ENCODE measurements around the gene CCDC148. TPM values are rescaled to one million over a fixed set of nuclear protein-coding genes. Genes with fewer than 3 reads are reported as not detected.

CCDC148 gene
- total and polyA plus RNA-seq, 2 donors (not counting 3 experiments of a cell fraction or from before 2014, with no cell fraction given): 0.04 to 0.69 TPM

DNA sequence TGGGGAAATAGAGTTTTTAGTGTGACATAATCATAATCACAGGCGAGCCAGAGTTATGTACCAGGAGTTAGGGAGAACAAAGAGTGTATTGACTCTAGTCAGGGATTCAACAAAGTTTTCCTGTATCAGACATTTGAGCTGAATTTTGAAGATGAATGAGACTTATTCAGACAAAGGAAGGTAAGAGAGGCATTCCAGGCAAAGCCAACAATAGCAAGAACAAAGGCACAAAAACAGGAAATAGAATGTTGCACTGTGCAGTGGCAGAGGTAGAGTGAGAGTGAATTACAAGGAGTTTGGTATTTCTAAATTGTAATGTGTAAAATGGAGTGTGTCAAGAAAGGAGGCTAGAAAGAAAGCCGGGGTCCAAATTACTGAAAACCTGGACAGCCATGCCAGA lies 156.2 kb downstream of the CCDC148 start:
- DNase-seq (ENCODE audit: low read depth, low spot score) (no peak), FAIRE-seq (no peak)
- H3K9ac ChIP-seq (replicated peaks; ENCODE audit: extremely low read depth, insufficient read depth, low read length): no peak overlapping the region
- no peak overlapping the region for H3K4me3 ChIP-seq (replicated peaks in 1 of 3; ENCODE audit: insufficient read depth in 1 of 3, low read depth in 1 of 3, low read length in 3 of 3)
- no peak overlapping the region for H3K4me2 ChIP-seq (ENCODE audit: insufficient read depth, low read length)
- intact Hi-C loops (cut with micrococcal nuclease) (no loop called here), dilution Hi-C loops (cut with MboI; ENCODE audit: extremely low pct_ligation_motif_present, low sequenced_read_pairs) (no loop called here)
- H3K9me1 ChIP-seq (replicated peaks; ENCODE audit: control insufficient read depth, extremely low read depth, insufficient read depth, low read length): no peaks in the 10 kb centered on the region
- H3K27me3 ChIP-seq (ENCODE audit: control insufficient read depth in 2 of 2, insufficient read depth in 2 of 2, low read length in 2 of 2): no peaks in the 10 kb centered on the region
- no peaks in the 10 kb centered on the region for H3K79me2 ChIP-seq (ENCODE audit: control insufficient read depth, insufficient read depth, low read length)
- BruUV-seq (replicated peaks): no TSS peak
- no peak overlapping the region for H2AFZ ChIP-seq (ENCODE audit: low read depth, low read length)
- H4K20me1 ChIP-seq (replicated peaks; ENCODE audit: control insufficient read depth, extremely low read depth, insufficient read depth, low read length): no peaks in the 10 kb centered on the region
- no peak overlapping the region for H3K27ac ChIP-seq (ENCODE audit: insufficient read depth, low read depth, low read length)
- ChIA-PET POLR2A (no interaction called here), CTCF (no interaction called here)
- TF ChIP-seq, protein P1, sequence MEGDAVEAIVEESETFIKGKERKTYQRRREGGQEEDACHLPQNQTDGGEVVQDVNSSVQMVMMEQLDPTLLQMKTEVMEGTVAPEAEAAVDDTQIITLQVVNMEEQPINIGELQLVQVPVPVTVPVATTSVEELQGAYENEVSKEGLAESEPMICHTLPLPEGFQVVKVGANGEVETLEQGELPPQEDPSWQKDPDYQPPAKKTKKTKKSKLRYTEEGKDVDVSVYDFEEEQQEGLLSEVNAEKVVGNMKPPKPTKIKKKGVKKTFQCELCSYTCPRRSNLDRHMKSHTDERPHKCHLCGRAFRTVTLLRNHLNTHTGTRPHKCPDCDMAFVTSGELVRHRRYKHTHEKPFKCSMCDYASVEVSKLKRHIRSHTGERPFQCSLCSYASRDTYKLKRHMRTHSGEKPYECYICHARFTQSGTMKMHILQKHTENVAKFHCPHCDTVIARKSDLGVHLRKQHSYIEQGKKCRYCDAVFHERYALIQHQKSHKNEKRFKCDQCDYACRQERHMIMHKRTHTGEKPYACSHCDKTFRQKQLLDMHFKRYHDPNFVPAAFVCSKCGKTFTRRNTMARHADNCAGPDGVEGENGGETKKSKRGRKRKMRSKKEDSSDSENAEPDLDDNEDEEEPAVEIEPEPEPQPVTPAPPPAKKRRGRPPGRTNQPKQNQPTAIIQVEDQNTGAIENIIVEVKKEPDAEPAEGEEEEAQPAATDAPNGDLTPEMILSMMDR (IDR thresholded peaks at IDR 0.05; ENCODE audit: extremely low read depth in 1 of 2, insufficient read depth in 1 of 2, low read depth in 1 of 2, low read length in 2 of 2): no peak
- no peaks in the 10 kb centered on the region for H3K9me3 ChIP-seq (replicated peaks; ENCODE audit: control insufficient read depth, insufficient read depth, low read length)
- H3K4me1 ChIP-seq (ENCODE audit: control insufficient read depth, extremely low read depth, insufficient read depth, low read length): no peaks in the 10 kb centered on the region
- no peaks in the 10 kb centered on the region for H3K36me3 ChIP-seq (ENCODE audit: control insufficient read depth in 2 of 2, extremely low read depth in 1 of 2, insufficient read depth in 2 of 2, low read length in 2 of 2)

DNA sequence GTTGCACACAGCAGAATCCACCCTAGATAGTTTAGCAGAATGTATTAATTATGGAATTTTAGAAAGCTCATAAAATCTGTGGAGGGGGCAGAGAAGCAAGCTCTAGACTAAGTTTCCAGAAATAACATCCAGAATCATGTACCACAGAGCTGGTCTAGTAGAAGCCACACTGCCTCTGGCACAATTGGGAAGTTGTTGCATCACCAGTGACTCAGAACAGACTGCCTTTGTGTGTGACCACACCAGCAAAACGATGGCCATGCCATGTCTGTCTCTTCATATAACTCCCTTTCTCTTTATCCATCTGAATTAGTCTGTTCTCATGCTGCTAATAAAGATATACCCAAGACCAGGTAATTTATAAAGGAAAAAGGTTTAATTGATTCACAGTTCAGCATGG lies 158.9 kb downstream of the CCDC148 start:
- Histone ChIP-seq H3K9ac (replicated peaks; ENCODE audit: extremely low read depth, insufficient read depth, low read length) (no peak overlapping the region), H3K9me1 (replicated peaks; ENCODE audit: control insufficient read depth, extremely low read depth, insufficient read depth, low read length) (no peaks in the 10 kb centered on the region), H3K27ac (ENCODE audit: insufficient read depth, low read depth, low read length) (no peak overlapping the region), H3K36me3 (ENCODE audit: control insufficient read depth in 2 of 2, extremely low read depth in 1 of 2, insufficient read depth in 2 of 2, low read length in 2 of 2) (no peaks in the 10 kb centered on the region), H4K20me1 (replicated peaks; ENCODE audit: control insufficient read depth, extremely low read depth, insufficient read depth, low read length) (no peaks in the 10 kb centered on the region), H3K79me2 (ENCODE audit: control insufficient read depth, insufficient read depth, low read length) (no peaks in the 10 kb centered on the region), H3K4me3 (replicated peaks in 1 of 3; ENCODE audit: insufficient read depth in 1 of 3, low read depth in 1 of 3, low read length in 3 of 3) (no peak overlapping the region), H2AFZ (ENCODE audit: low read depth, low read length) (no peak overlapping the region), H3K4me2 (ENCODE audit: insufficient read depth, low read length) (no peak overlapping the region), H3K9me3 (replicated peaks; ENCODE audit: control insufficient read depth, insufficient read depth, low read length) (no peaks in the 10 kb centered on the region), H3K4me1 (ENCODE audit: control insufficient read depth, extremely low read depth, insufficient read depth, low read length) (no peaks in the 10 kb centered on the region), H3K27me3 (ENCODE audit: control insufficient read depth in 2 of 2, insufficient read depth in 2 of 2, low read length in 2 of 2) (no peaks in the 10 kb centered on the region)
- POLR2A ChIA-PET: no interaction called here
- CTCF ChIA-PET: interaction anchor here (1.3 to 1.8 kb wide), 2 partner anchors 9 to 448 kb away, joined by 3 to 5 read pairs; no protein-coding TSS in a partner anchor
- FAIRE-seq (no peak), DNase-seq (ENCODE audit: low read depth, low spot score) (no peak)
- dilution Hi-C loops (cut with MboI; ENCODE audit: extremely low pct_ligation_motif_present, low sequenced_read_pairs): no loop called here
- no TSS peak for BruUV-seq (replicated peaks)
- no peak for TF ChIP-seq POLR2AphosphoS5 (IDR thresholded peaks at IDR 0.05; ENCODE audit: insufficient read depth, low read depth, low read length)
- TF ChIP-seq POLR2A (IDR thresholded peaks at IDR 0.05; ENCODE audit: low read depth, low read length): no peak
- no peak for TF ChIP-seq EZH2 (IDR thresholded peaks at IDR 0.05; ENCODE audit: borderline replicate concordance, low read depth, low read length, severe bottlenecking)
- TF ChIP-seq GATA2 (IDR thresholded peaks at IDR 0.05; ENCODE audit: insufficient read depth, insufficient read length, low read depth, low read length): no peak
- TF ChIP-seq, protein P2, sequence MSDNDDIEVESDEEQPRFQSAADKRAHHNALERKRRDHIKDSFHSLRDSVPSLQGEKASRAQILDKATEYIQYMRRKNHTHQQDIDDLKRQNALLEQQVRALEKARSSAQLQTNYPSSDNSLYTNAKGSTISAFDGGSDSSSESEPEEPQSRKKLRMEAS (IDR thresholded peaks at IDR 0.05; ENCODE audit: insufficient read depth, insufficient read length): no peak
- TF ChIP-seq MYC (IDR thresholded peaks at IDR 0.05; ENCODE audit: low read depth, low read length): no peak
- TF ChIP-seq, protein P1 (IDR thresholded peaks at IDR 0.05; ENCODE audit: extremely low read depth in 1 of 2, insufficient read depth in 1 of 2, low read depth in 1 of 2, low read length in 2 of 2): no peak
- no peak for TF ChIP-seq JUN (IDR thresholded peaks at IDR 0.05; ENCODE audit: borderline replicate concordance, insufficient read depth, insufficient read length, low read depth)
- no peak for TF ChIP-seq FOS (IDR thresholded peaks at IDR 0.05; ENCODE audit: borderline replicate concordance, insufficient read depth, low read length)
- intact Hi-C loops (cut with micrococcal nuclease): no loop called here

Data from endothelial cell of umbilical vein (primary cell).